ELR (cell line): ENCODE measurements around the gene CEP131.

Source experiments
- DNase-seq: peaks from one replicate; pipeline ENCODE4 v3.0.0-alpha.2; 2015; ENCODE audit warnings: low read depth

The CEP131 gene

GRCh38 chr17:81223762-81224130 is 981 bp upstream of the CEP131 start:
- DNase-seq: peak; percentile 25

- no peak for DNase-seq
Measured at GRCh38 chr17:81222620-81222905, 202 bp downstream of the CEP131 start.

GRCh38 chr17:81221842-81222619 is 734 bp downstream of the CEP131 start:
- DNase-seq: peak; percentile 27

- DNase-seq: no peak
Measured at GRCh38 chr17:81221371-81221841, 1.4 kb downstream of the CEP131 start.

GRCh38 chr17:81219476-81220180 is 3.1 kb downstream of the CEP131 start:
- DNase-seq: no peak

- no peak for DNase-seq
Measured at GRCh38 chr17:81218991-81219390, 3.8 kb downstream of the CEP131 start.

- DNase-seq: peak; percentile 17
Measured at GRCh38 chr17:81218459-81218858, 4.3 kb downstream of the CEP131 start.

GRCh38 chr17:81217491-81217890 is 5.3 kb downstream of the CEP131 start:
- no peak for DNase-seq

GRCh38 chr17:81213978-81214377 is 8.8 kb downstream of the CEP131 start:
- DNase-seq: no peak

- no peak for DNase-seq
Measured at GRCh38 chr17:81212365-81212764, 10.4 kb downstream of the CEP131 start.

GRCh38 chr17:81210868-81211267 is 11.9 kb downstream of the CEP131 start:
- no peak for DNase-seq

- no peak for DNase-seq
Measured at GRCh38 chr17:81210466-81210865, 12.3 kb downstream of the CEP131 start.

GRCh38 chr17:81209141-81209540 is 13.6 kb downstream of the CEP131 start:
- no peak for DNase-seq

GRCh38 chr17:81208651-81209050 is 14.1 kb downstream of the CEP131 start:
- DNase-seq: no peak

GRCh38 chr17:81207610-81208581 is 14.9 kb downstream of the CEP131 start:
- DNase-seq: peak; percentile 26

GRCh38 chr17:81206657-81207056 is 16.1 kb downstream of the CEP131 start:
- no peak for DNase-seq

- DNase-seq: no peak
Measured at GRCh38 chr17:81206166-81206565, 16.6 kb downstream of the CEP131 start.

- DNase-seq: no peak
Measured at GRCh38 chr17:81204578-81204977, 18.2 kb downstream of the CEP131 start.

- no peak for DNase-seq
Measured at GRCh38 chr17:81203136-81203535, 19.6 kb downstream of the CEP131 start.

- no peak for DNase-seq
Measured at GRCh38 chr17:81202318-81202717, 20.4 kb downstream of the CEP131 start.

GRCh38 chr17:81200695-81201580 is 21.8 kb downstream of the CEP131 start:
- peak; percentile 83 for DNase-seq
